Measurements from ENCODE around the gene DDB1.
A peak's percentile ranks its signal among the peaks of the same experiment; 100 is the strongest.

DDB1 gene

GRCh38 chr11:61336171-61336935, 3.4 kb upstream of the DDB1 start:
- peak; percentile 67 to 73 (median 67) for DNase-seq (ENCODE audit: low read depth in 3 of 3)

- no peak for DNase-seq (ENCODE audit: low read depth in 3 of 3)
Observed at GRCh38 chr11:61335355-61335710, 2.4 kb upstream of the DDB1 start.

- DNase-seq (ENCODE audit: low read depth in 3 of 3): no peak
Observed at GRCh38 chr11:61334434-61335354, 1.8 kb upstream of the DDB1 start.

GRCh38 chr11:61333550-61334433, 887 bp upstream of the DDB1 start:
- no peak for DNase-seq (ENCODE audit: low read depth in 3 of 3)

GRCh38 chr11:61332281-61332796, 566 bp downstream of the DDB1 start:
- no peak for DNase-seq (ENCODE audit: low read depth in 3 of 3)

- DNase-seq (ENCODE audit: low read depth in 3 of 3): no peak
Observed at GRCh38 chr11:61331651-61332050, 1.3 kb downstream of the DDB1 start.

- no peak for DNase-seq (ENCODE audit: low read depth in 3 of 3)
Observed at GRCh38 chr11:61329871-61330270, 3.0 kb downstream of the DDB1 start.

GRCh38 chr11:61328351-61328750, 4.6 kb downstream of the DDB1 start:
- DNase-seq (ENCODE audit: low read depth in 3 of 3): no peak

- no peak for DNase-seq (ENCODE audit: low read depth in 3 of 3)
Observed at GRCh38 chr11:61327669-61328071, 5.2 kb downstream of the DDB1 start.

GRCh38 chr11:61325649-61326414, 7.1 kb downstream of the DDB1 start:
- DNase-seq (ENCODE audit: low read depth in 3 of 3): no peak

- no peak for DNase-seq (ENCODE audit: low read depth in 3 of 3)
Observed at GRCh38 chr11:61315260-61315659, 17.6 kb downstream of the DDB1 start.

- no peak for DNase-seq (ENCODE audit: low read depth in 3 of 3)
Observed at GRCh38 chr11:61310749-61311148, 22.2 kb downstream of the DDB1 start.

- no peak for DNase-seq (ENCODE audit: low read depth in 3 of 3)
Observed at GRCh38 chr11:61309739-61310138, 23.2 kb downstream of the DDB1 start.

GRCh38 chr11:61309141-61309540, 23.8 kb downstream of the DDB1 start:
- DNase-seq (ENCODE audit: low read depth in 3 of 3): no peak

- no peak for DNase-seq (ENCODE audit: low read depth in 3 of 3)
Observed at GRCh38 chr11:61307354-61307753, 25.6 kb downstream of the DDB1 start.

- no peak for DNase-seq (ENCODE audit: low read depth in 3 of 3)
Observed at GRCh38 chr11:61306221-61306620, 26.7 kb downstream of the DDB1 start.

- DNase-seq (ENCODE audit: low read depth in 3 of 3): no peak
Observed at GRCh38 chr11:61305417-61305816, 27.5 kb downstream of the DDB1 start.

GRCh38 chr11:61303725-61304124, 29.2 kb downstream of the DDB1 start:
- DNase-seq (ENCODE audit: low read depth in 3 of 3): no peak

- no peak for DNase-seq (ENCODE audit: low read depth in 3 of 3)
Observed at GRCh38 chr11:61302550-61302949, 30.4 kb downstream of the DDB1 start.

- no peak for DNase-seq (ENCODE audit: low read depth in 3 of 3)
Observed at GRCh38 chr11:61298663-61299244, 34.2 kb downstream of the DDB1 start.

GRCh38 chr11:61297746-61298145, 35.2 kb downstream of the DDB1 start:
- DNase-seq (ENCODE audit: low read depth in 3 of 3): no peak
